ENCODE data around the gene OTUD3. TPM values are rescaled to one million over a fixed set of nuclear protein-coding genes. Genes with fewer than 3 reads are reported as not detected.

OTUD3 gene
- total and polyA plus RNA-seq, 9 of the 15 experiments (the other 6 are each of a cell fraction or from before 2014, with no cell fraction given), result 2.0 to 16.6 (median 11.0) TPM

- TF ChIP-seq GTF3C2 (IDR thresholded peaks at IDR 0.05; ENCODE audit: borderline replicate concordance, extremely low read depth, insufficient read length), result no peak
- peak; percentile 53 to 78; a peak in 3 of 4 replicates for TF ChIP-seq MNT (conservative IDR thresholded peaks at IDR 0.05)
- no peak for TF ChIP-seq ID3 (CRISPR knock-in tag; IDR thresholded peaks at IDR 0.05)
- TF ChIP-seq ID3 (tag; IDR thresholded peaks at IDR 0.05), result peak; percentile 67; the same call in 1 of the 2 replicates
- TF ChIP-seq PKNOX1 (IDR thresholded peaks at IDR 0.05), result peak; percentile 91
- peak in 1 of 2 experiments; percentile 22; a peak in 1 of 4 replicates for TF ChIP-seq NRF1 (conservative IDR thresholded peaks at IDR 0.05 in 1 of 2, IDR thresholded peaks at IDR 0.05 in 1 of 2)
- 0 out of 2 replicates have a peak, but pooled peaks have one; percentile 35 for TF ChIP-seq DPF2 (IDR thresholded peaks at IDR 0.05)
- TF ChIP-seq MTA3 (IDR thresholded peaks at IDR 0.05; ENCODE audit: borderline replicate concordance), result peak; percentile 89
- peak; percentile 92 for TF ChIP-seq EP400 (IDR thresholded peaks at IDR 0.05)
- no peak; the same call in 1 of the 2 replicates for TF ChIP-seq ZNF239 (CRISPR knock-in tag; IDR thresholded peaks at IDR 0.05)
- TF ChIP-seq PML (IDR thresholded peaks at IDR 0.05; ENCODE audit: low read length), result peak; percentile 91
- peak; percentile 95 for TF ChIP-seq GTF2F1 (IDR thresholded peaks at IDR 0.05; ENCODE audit: low read depth, low read length)
- no peak for TF ChIP-seq JUND (IDR thresholded peaks at IDR 0.05; ENCODE audit: borderline replicate concordance, low read depth, low read length)
- TF ChIP-seq JUND (tag; IDR thresholded peaks at IDR 0.05; ENCODE audit: borderline replicate concordance, low read depth, low read length), result peak; percentile 44; the same call in 1 of the 3 replicates
- no peak for TF ChIP-seq PBX2 (CRISPR knock-in tag; IDR thresholded peaks at IDR 0.05; ENCODE audit: low read depth)
- TF ChIP-seq PBX2 (tag; conservative IDR thresholded peaks at IDR 0.05; ENCODE audit: low read depth), result peak; percentile 86
Measured at GRCh38 chr1:19877821-19878636, 4.2 kb upstream of the OTUD3 start (continued).
